Adrenal gland (tissue), 12 donors: Measurements from ENCODE around the gene TPO. TPM values are rescaled to one million over a fixed set of nuclear protein-coding genes. Genes with fewer than 3 reads are reported as not detected.
A peak's percentile ranks its signal among the peaks of the same experiment; 100 is the strongest.
"Not testable (repeated sequence)": the region's sequence is repeated elsewhere in the genome, so short reads cannot be mapped to it uniquely, and the experiment has no call there.

Experiments
- DNase-seq, 7 donors: peaks; one replicate each; pipeline ENCODE4 v3.0.0-alpha.2; 2019 to 2020
- H3K27ac ChIP-seq, 5 donors: fragments of 200-600 bp; sonication (generic) in 4 of 5; 1 replicate in 3 of 5; 2 replicates in 2 of 5; pipeline versions ENCODE4 v1.5.1 to v1.8.0; 2016 to 2020; ENCODE audit warnings: mild to moderate bottlenecking in 1 of 5
- H3K27me3 ChIP-seq: fragments of 200-600 bp; 2 replicates; pipeline ENCODE4 v1.8.0; 2021
- H3K36me3 ChIP-seq, 2 donors: fragments of 200-600 bp; replicated peaks in 1 of 2; 1 replicate in 1 of 2; 2 replicates in 1 of 2; pipeline versions ENCODE4 v1.5.1 to v1.8.0; 2018 to 2022
- H3K4me1 ChIP-seq, 2 donors: fragments of 200-600 bp; replicated peaks in 1 of 2; 1 replicate in 1 of 2; 2 replicates in 1 of 2; pipeline versions ENCODE4 v1.5.1 to v1.8.0; 2018 to 2021
- H3K4me3 ChIP-seq, 4 donors: fragments of 200-600 bp; sonication (generic) in 3 of 4; one replicate each; pipeline ENCODE4 v1.5.1; 2016 to 2018
- H3K9me3 ChIP-seq, 3 donors: fragments of 200-600 bp; sonication (generic) in 1 of 3; replicated peaks in 1 of 3; 1 replicate in 2 of 3; 2 replicates in 1 of 3; pipeline versions ENCODE4 v1.5.1 to v1.8.0; 2016 to 2021
- POLR2A ChIP-seq, 2 donors: fragments of 450-650 bp; IDR thresholded peaks; one replicate each; pipeline ENCODE4 v1.6.1; 2017; ENCODE audit warnings: antibody characterized with exemption in 2 of 2, mild to moderate bottlenecking in 2 of 2, moderate library complexity in 1 of 2
- WGBS, 4 donors: extraction: QIAGEN DNeasy Blood & Tissue Kit in 2 of 4; methylation state at CpG; one replicate each; pipeline versions ENCODE4 v1.1.5 to v1.1.7; 2013 to 2017; 5-methylcytosine and 5-hydroxymethylcytosine counted together
- intact Hi-C, 2 donors: fragments of 100-400 bp; cut with DNase I; formaldehyde crosslinking; loops; one replicate each; pipeline versions ENCODE4 v1.14.1 to v1.15.0; 2022 to 2023
- polyA plus RNA-seq, 3 donors: library from polyadenylated mRNA; stranded (reverse); fragments of 200-250 nt in 2 of 3; fragments of 350-450 nt in 1 of 3; fragmentation: Illumina TruSeq in 1 of 3; extraction: RNeasy Lipid Tissue Mini Kit (QIAGEN cat#74804) in 1 of 3; gene quantifications; one replicate each; pipeline ENCODE4 v1.2.3, GENCODE V29; 2013 to 2014
- total RNA-seq, 9 donors: library from RNA; depleted of rRNA in 4 of 9; stranded (reverse); fragments of >200 nt in 4 of 9; fragments of 120-200 nt in 1 of 9; fragmentation: NEBNext Ultra II Directional in 1 of 9; extraction: Animal tissue kit (Norgen Biotek cat#: 25700) in 1 of 9; gene quantifications; one replicate each; pipeline versions ENCODE4 v1.1.0 to v1.2.4, GENCODE V29; 2013 to 2023
- TF ChIP-seq, protein P1 (sequence below), 6 experiments: fragments of 450-650 bp in 4 of 6; fragments of 200-600 bp in 2 of 6; sonication (generic) in 1 of 6; IDR thresholded peaks; 1 replicate in 5 of 6; 2 replicates in 1 of 6; pipeline versions ENCODE4 v1.5.1 to v1.8.0; 2016 to 2021; ENCODE audit warnings: antibody characterized with exemption in 6 of 6, mild to moderate bottlenecking in 2 of 6, moderate library complexity in 1 of 6
- donor health status: healthy with polysubstance abuse.
- donor health status: Bipolar disorder and iron deficiency.
- donor health status: DM: yes; HTN: yes; CAD: no.
- donor health status: DM: no; HTN: no; CAD: no.
- donor health status: DM: no; HTN: no; CAD: no.
- donor health status: DM: yes; HTN: yes; CAD: no.

Gene TPO
- total and polyA plus RNA-seq, 12 donors = 0.08 to 16.0 (median 1.6) TPM; not detected in 8

DNA sequence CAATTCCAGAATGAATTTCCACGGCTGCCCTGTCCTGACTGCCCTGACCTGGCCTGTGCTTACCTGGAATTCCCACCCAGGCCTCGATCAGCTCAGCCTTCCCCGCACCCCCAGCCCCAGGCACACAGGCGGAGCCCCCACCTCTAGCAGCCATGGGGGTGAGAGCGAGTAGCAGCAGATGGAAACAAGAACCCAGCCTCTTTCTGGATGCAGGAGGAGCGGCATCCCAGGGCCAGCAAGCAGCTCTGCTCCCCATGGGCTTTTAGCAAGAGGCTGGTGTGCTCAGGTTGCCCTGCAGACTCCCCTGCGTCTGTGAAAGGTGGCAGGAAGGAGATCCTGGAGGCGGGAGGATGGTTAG lies 101.8 kb downstream of the TPO start:
- intact Hi-C loops = no loop called here
- Histone ChIP-seq H3K4me1 (no peaks in the 10 kb centered on the region), H3K9me3 (no peaks in the 10 kb centered on the region), H3K36me3 (no peaks in the 10 kb centered on the region), H3K27me3 (no peaks in the 10 kb centered on the region), H3K27ac (no peak overlapping the region), H3K4me3 (no peak overlapping the region)
- no peak for TF ChIP-seq POLR2A (IDR thresholded peaks at IDR 0.05)
- TF ChIP-seq, protein P1, sequence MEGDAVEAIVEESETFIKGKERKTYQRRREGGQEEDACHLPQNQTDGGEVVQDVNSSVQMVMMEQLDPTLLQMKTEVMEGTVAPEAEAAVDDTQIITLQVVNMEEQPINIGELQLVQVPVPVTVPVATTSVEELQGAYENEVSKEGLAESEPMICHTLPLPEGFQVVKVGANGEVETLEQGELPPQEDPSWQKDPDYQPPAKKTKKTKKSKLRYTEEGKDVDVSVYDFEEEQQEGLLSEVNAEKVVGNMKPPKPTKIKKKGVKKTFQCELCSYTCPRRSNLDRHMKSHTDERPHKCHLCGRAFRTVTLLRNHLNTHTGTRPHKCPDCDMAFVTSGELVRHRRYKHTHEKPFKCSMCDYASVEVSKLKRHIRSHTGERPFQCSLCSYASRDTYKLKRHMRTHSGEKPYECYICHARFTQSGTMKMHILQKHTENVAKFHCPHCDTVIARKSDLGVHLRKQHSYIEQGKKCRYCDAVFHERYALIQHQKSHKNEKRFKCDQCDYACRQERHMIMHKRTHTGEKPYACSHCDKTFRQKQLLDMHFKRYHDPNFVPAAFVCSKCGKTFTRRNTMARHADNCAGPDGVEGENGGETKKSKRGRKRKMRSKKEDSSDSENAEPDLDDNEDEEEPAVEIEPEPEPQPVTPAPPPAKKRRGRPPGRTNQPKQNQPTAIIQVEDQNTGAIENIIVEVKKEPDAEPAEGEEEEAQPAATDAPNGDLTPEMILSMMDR (IDR thresholded peaks at IDR 0.05) = no peak
- DNase-seq = no peak
- WGBS, 4 donors = 56 to 81% (median 73%) methylated on average over 5 to 8 of the region's 8 CpGs

DNA sequence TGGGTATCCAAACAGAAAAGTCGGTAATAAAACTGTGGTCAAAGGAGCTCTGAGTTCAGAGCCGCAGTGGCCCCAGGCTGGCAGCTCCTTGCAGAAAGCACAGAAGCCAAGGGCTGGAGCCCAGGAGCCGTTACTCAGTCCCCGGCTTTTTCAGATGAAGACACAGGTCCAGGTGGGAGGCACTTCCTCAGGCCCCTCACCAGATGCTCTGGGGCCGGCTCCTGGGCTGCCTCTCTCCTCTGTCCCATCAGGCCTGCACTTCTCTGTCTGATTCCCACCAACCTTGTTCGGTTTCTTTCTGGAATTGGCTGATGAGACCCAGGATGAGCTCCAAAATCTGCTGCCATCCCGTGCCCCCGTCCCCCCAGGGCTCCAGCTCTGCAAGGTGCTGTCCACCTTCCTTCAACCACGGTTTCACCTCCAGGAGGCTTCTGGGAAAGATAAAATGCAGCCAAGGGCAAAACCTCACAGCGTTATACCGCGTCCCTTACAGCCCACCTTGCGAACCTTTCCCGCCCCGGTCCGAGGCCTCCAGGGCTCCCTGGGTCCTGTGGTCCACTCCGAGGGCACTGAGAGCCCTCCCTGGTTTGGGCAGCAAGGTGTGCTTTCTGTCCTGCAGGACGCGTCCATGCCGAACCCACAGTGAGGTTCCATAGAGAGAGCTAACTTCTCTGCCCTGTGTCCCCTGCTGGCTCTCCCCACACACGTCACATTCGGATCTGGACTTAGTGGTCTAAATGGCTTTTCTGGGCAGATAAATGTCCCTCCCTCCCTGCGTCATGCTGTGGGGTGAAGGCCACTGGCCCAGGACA lies 102.9 kb downstream of the TPO start:
- no peaks in the 10 kb centered on the region for H3K9me3 ChIP-seq
- H3K4me3 ChIP-seq = no peak overlapping the region
- H3K27ac ChIP-seq = no peak overlapping the region
- TF ChIP-seq, protein P1 (IDR thresholded peaks at IDR 0.05) = no peak
- no peak for TF ChIP-seq POLR2A (IDR thresholded peaks at IDR 0.05)
- no peaks in the 10 kb centered on the region for H3K27me3 ChIP-seq
- intact Hi-C loops = no loop called here
- H3K36me3 ChIP-seq = no peaks in the 10 kb centered on the region
- WGBS, 4 donors = 79 to 89% (median 81%) methylated on average over 20 to 23 of the region's 23 CpGs
- DNase-seq = peak in 1 of 7 donors; percentile 4
- H3K4me1 ChIP-seq = no peaks in the 10 kb centered on the region

DNA sequence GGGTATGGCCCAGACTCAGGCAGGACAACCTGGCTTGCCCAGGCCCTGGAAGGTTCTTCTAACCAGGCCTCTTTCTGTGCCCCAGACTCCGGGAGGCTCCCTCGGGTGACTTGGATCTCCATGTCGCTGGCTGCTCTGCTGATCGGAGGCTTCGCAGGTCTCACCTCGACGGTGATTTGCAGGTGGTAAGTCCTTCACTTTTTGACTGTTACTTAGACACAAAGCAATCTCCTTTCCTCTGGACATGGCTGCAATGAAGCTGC lies 103.5 kb downstream of the TPO start:
- Histone ChIP-seq H3K27me3 (no peaks in the 10 kb centered on the region), H3K27ac (no peak overlapping the region), H3K4me3 (no peak overlapping the region), H3K4me1 (no peaks in the 10 kb centered on the region), H3K9me3 (no peaks in the 10 kb centered on the region), H3K36me3 (no peaks in the 10 kb centered on the region)
- peak in 1 of 7 donors; percentile 4 for DNase-seq
- TF ChIP-seq, protein P1 (IDR thresholded peaks at IDR 0.05) = no peak
- no peak for TF ChIP-seq POLR2A (IDR thresholded peaks at IDR 0.05)
- WGBS, 4 donors = 81 to 93% (median 88%) methylated on average over 7 of the region's 7 CpGs
- intact Hi-C loops = no loop called here

DNA sequence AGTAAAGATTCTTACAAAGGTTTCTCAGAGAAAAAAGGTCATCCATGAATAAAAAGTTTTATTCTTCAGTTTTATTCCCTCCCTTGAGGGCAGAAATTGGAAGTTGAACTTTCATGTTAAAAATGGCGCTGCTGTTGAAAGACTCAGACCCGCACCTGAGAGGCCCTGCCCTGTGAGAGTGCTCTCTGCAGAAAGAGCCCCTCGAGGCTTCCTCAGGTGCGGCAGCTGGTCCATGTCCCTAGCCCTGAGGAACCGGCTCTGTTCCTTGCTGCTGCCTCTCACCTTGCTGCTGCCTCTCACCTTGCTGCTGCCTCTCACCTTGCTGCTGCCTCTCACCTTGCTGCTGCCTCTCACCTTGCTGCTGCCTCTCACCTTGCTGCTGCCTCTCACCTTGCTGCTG lies 104.0 kb downstream of the TPO start:
- H3K9me3 ChIP-seq, H3K4me3 ChIP-seq, H3K4me1 ChIP-seq, H3K27ac ChIP-seq, H3K36me3 ChIP-seq, DNase-seq, H3K27me3 ChIP-seq, intact Hi-C loops: not testable (repeated sequence)
- 72 to 83% (median 80%) methylated on average over 5 of the region's 5 CpGs for WGBS, 4 donors

DNA sequence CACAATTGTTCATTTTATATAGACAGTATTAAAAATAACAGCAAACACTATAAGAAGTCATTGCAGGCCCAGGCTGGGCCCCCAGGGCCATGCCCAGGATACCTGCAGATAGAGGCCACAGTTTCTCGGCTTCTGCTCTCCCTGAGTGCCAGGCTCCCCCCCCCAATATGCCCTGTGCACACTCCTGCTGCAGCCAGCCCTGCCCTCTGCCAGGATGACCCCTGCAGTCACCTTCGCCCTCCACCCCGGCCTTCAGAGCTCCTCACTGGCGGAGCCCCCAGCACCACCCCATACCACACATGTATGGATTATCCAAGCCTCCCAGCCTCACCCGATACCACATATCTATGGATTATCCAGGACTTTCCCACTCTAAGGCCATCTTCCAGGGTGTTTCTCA lies 104.5 kb downstream of the TPO start:
- no peaks in the 10 kb centered on the region for H3K36me3 ChIP-seq
- WGBS, 4 donors = 89 to 96% (median 91%) methylated on average over 5 of the region's 5 CpGs

More for the DNA sequence above, 104.5 kb downstream of the TPO start:
- no peaks in the 10 kb centered on the region for H3K4me1 ChIP-seq
- TF ChIP-seq, protein P1 (IDR thresholded peaks at IDR 0.05) = no peak
- no peak for TF ChIP-seq POLR2A (IDR thresholded peaks at IDR 0.05)
- intact Hi-C loops = no loop called here
- H3K27me3 ChIP-seq = no peaks in the 10 kb centered on the region
- DNase-seq = no peak
- H3K9me3 ChIP-seq = no peaks in the 10 kb centered on the region
- H3K4me3 ChIP-seq = no peak overlapping the region
- H3K27ac ChIP-seq = no peak overlapping the region
